ENCODE measurements around the gene PANK1. TPM values are rescaled to one million over a fixed set of nuclear protein-coding genes. Genes with fewer than 3 reads are reported as not detected.

The PANK1 gene
- total RNA-seq, 1 experiment from 2014 or later: 11.2 TPM

- DNase-seq (ENCODE audit: low read depth): peak; percentile 15
These were observed 109.7 kb downstream of the PANK1 start, which contains the start of gene SLC16A12 for GRCh38 chr10:89535171-89536012. SLC16A12 (minus strand) TSS chr10:89535594; CDS start chr10:89462578, 73,016 bp downstream.

- DNase-seq (ENCODE audit: low read depth): no peak
These were observed 110.2 kb downstream of the PANK1 start for GRCh38 chr10:89534826-89535166.

Other genes starting within 250 kb of the PANK1 start
- gene IFIT5, start 230.7 kb downstream of the PANK1 start, total RNA-seq (2014; rRNA removed; shearing (Covaris generic)): 12.6 and 15.4 TPM in 2 replicates
- 0.06 and 0.24 TPM in 2 replicates for gene SLC16A12, start 109.6 kb downstream of the PANK1 start, total RNA-seq (2014; rRNA removed; shearing (Covaris generic))
- gene KIF20B, start 56.3 kb upstream of the PANK1 start, total RNA-seq (2014; rRNA removed; shearing (Covaris generic)): 34.3 and 38.1 TPM in 2 replicates